ENCODE data around the gene ZNF91. TPM values are rescaled to one million over a fixed set of nuclear protein-coding genes. Genes with fewer than 3 reads are reported as not detected.
A peak's percentile ranks its signal among the peaks of the same experiment; 100 is the strongest.

Gene ZNF91
- total RNA-seq, 1 experiment from 2014 or later, result 43.5 TPM

- DNase-seq, result no peak
- Histone ChIP-seq H3K27ac (ENCODE audit: insufficient read length, low read depth, low read length) (no peak overlapping the region), H3K9me3 (ENCODE audit: control insufficient read depth, low read depth, low read length) (no peaks in the 10 kb centered on the region), H3K4me1 (ENCODE audit: insufficient read depth, low read length) (no peaks in the 10 kb centered on the region), H2BK5ac (ENCODE audit: insufficient read length, low read length) (no peak overlapping the region), H2BK20ac (ENCODE audit: low read depth, low read length, poor library complexity, severe bottlenecking) (no peak overlapping the region), H4K5ac (ENCODE audit: insufficient read length, low read depth, low read length) (no peak overlapping the region), H3K56ac (ENCODE audit: insufficient read length, low read depth, low read length) (no peak overlapping the region), H2AK5ac (ENCODE audit: insufficient read length, low read length) (no peak overlapping the region), H3T11ph (ENCODE audit: low read length) (no peak overlapping the region), H3K4ac (ENCODE audit: low read depth, low read length) (no peak overlapping the region), H4K8ac (replicated peaks; ENCODE audit: insufficient read length, low read depth, low read length) (no peak overlapping the region), H2BK12ac (ENCODE audit: insufficient read length, low read depth, low read length) (no peak overlapping the region), H3K9ac (ENCODE audit: extremely low read depth, insufficient read length, low read length) (no peak overlapping the region), H3K14ac (ENCODE audit: insufficient read depth, low read length) (no peak overlapping the region), H3K4me2 (ENCODE audit: insufficient read depth, insufficient read length, low read length) (no peak overlapping the region), H3K18ac (ENCODE audit: insufficient read length, low read depth, low read length) (no peak overlapping the region), H4K20me1 (ENCODE audit: control insufficient read depth, insufficient read depth, insufficient read length) (no peaks in the 10 kb centered on the region), H3K79me2 (ENCODE audit: insufficient read depth, low read length) (peaks cover 11% of the 10 kb centered on the region; the same call in 1 of the 2 replicates), H2BK15ac (ENCODE audit: low read depth, low read length) (no peak overlapping the region), H3K79me1 (ENCODE audit: insufficient read depth, low read depth, low read length, poor library complexity, severe bottlenecking) (peaks cover 11% of the 10 kb centered on the region), H2BK120ac (ENCODE audit: low read depth, low read length, poor library complexity, severe bottlenecking) (no peak overlapping the region), H2AFZ (ENCODE audit: low read length) (no peak overlapping the region), H3K23me2 (ENCODE audit: insufficient read length, low read depth, low read length, poor library complexity, severe bottlenecking) (peaks cover 3% of the 10 kb centered on the region), H3K27me3 (ENCODE audit: insufficient read depth, low read length) (no peaks in the 10 kb centered on the region), H3K23ac (ENCODE audit: insufficient read length, low read depth, low read length) (no peak overlapping the region), H4K91ac (ENCODE audit: insufficient read length, low read depth, low read length) (no peak overlapping the region)
- H3K27me3 Mint-ChIP-seq (ENCODE audit: low read depth), result no peaks in the 10 kb centered on the region
- peaks cover 0 to 30% of the 10 kb centered on the region in 2 experiments; a peak in 3 of 5 replicates for H3K9me3 Mint-ChIP-seq
- TF ChIP-seq CTCF (conservative IDR thresholded peaks at IDR 0.05), result no peak
- H3K4me3 Mint-ChIP-seq, result no peak overlapping the region
- H3K4me1 Mint-ChIP-seq, result peaks cover 17 to 21% of the 10 kb centered on the region in 2 experiments
- peaks cover 46 to 59% (median 51%) of the 10 kb centered on the region in 3 experiments for H3K36me3 Mint-ChIP-seq (ENCODE audit: insufficient read depth in 1 of 3, low read depth in 3 of 3)
- H3K27ac Mint-ChIP-seq, result 0 out of 7 replicates have a peak overlapping the region, but pooled peaks of 1 of the 3 experiments have one; percentile 46
Observed at GRCh38 chr19:23391236-23391635, 4.0 kb downstream of the ZNF91 start.

All from H9 (cell line).